Measurements from ENCODE around the gene RMI2.

RMI2 gene

GRCh38 chr16:11333702-11334101 is 11.6 kb upstream of the RMI2 start:
- TF ChIP-seq PPARA (CRISPR knock-in tag; IDR thresholded peaks at IDR 0.05; ENCODE audit: borderline replicate concordance) (no peak), ZNF70 (CRISPR knock-in tag; IDR thresholded peaks at IDR 0.05) (no peak), ZNF8 (CRISPR knock-in tag; IDR thresholded peaks at IDR 0.05) (no peak), TSHZ2 (CRISPR knock-in tag; IDR thresholded peaks at IDR 0.05) (no peak)
- no peak for ATAC-seq

GRCh38 chr16:11334831-11335404 is 10.3 kb upstream of the RMI2 start:
- no peak for ATAC-seq
- TF ChIP-seq ZFP30 (CRISPR knock-in tag; IDR thresholded peaks at IDR 0.05) (no peak), CSDC2 (CRISPR knock-in tag; IDR thresholded peaks at IDR 0.05) (no peak), POU6F1 (CRISPR knock-in tag; IDR thresholded peaks at IDR 0.05; ENCODE audit: borderline replicate concordance, low read depth) (no peak), ZNF70 (CRISPR knock-in tag; IDR thresholded peaks at IDR 0.05) (no peak), TCF4 (CRISPR knock-in tag; IDR thresholded peaks at IDR 0.05; ENCODE audit: borderline replicate concordance) (no peak), ZNF8 (CRISPR knock-in tag; IDR thresholded peaks at IDR 0.05) (no peak), ZFP3 (CRISPR knock-in tag; IDR thresholded peaks at IDR 0.05) (no peak), PPARA (CRISPR knock-in tag; IDR thresholded peaks at IDR 0.05; ENCODE audit: borderline replicate concordance) (no peak), PATZ1 (CRISPR knock-in tag; IDR thresholded peaks at IDR 0.05; ENCODE audit: borderline replicate concordance) (no peak), RARB (CRISPR knock-in tag; IDR thresholded peaks at IDR 0.05) (no peak), ZNF565 (CRISPR knock-in tag; conservative IDR thresholded peaks at IDR 0.05; ENCODE audit: low read depth) (no peak), SNAI2 (CRISPR knock-in tag; IDR thresholded peaks at IDR 0.05) (no peak), CSRNP3 (CRISPR knock-in tag; IDR thresholded peaks at IDR 0.05) (no peak), TSHZ2 (CRISPR knock-in tag; IDR thresholded peaks at IDR 0.05) (no peak), ARNTL (CRISPR knock-in tag; IDR thresholded peaks at IDR 0.05; ENCODE audit: borderline replicate concordance, low read depth) (no peak), ISL1 (CRISPR knock-in tag; IDR thresholded peaks at IDR 0.05) (no peak), OSR1 (CRISPR knock-in tag; IDR thresholded peaks at IDR 0.05) (no peak)

GRCh38 chr16:11339075-11339474 is 6.2 kb upstream of the RMI2 start:
- no peak for ATAC-seq
- TF ChIP-seq ESRRG (CRISPR knock-in tag; IDR thresholded peaks at IDR 0.05) (no peak), ARNTL (CRISPR knock-in tag; IDR thresholded peaks at IDR 0.05; ENCODE audit: borderline replicate concordance, low read depth) (no peak), ZFP30 (CRISPR knock-in tag; IDR thresholded peaks at IDR 0.05) (no peak), GLIS3 (CRISPR knock-in tag; IDR thresholded peaks at IDR 0.05) (no peak), PATZ1 (CRISPR knock-in tag; IDR thresholded peaks at IDR 0.05; ENCODE audit: borderline replicate concordance) (no peak), ZNF70 (CRISPR knock-in tag; IDR thresholded peaks at IDR 0.05) (no peak), TCF4 (CRISPR knock-in tag; IDR thresholded peaks at IDR 0.05; ENCODE audit: borderline replicate concordance) (no peak), BACH2 (CRISPR knock-in tag; IDR thresholded peaks at IDR 0.05; ENCODE audit: borderline replicate concordance) (no peak), ISL1 (CRISPR knock-in tag; IDR thresholded peaks at IDR 0.05) (no peak), ZNF8 (CRISPR knock-in tag; IDR thresholded peaks at IDR 0.05) (no peak), CREB5 (CRISPR knock-in tag; IDR thresholded peaks at IDR 0.05; ENCODE audit: low read depth) (no peak), ZNF565 (CRISPR knock-in tag; conservative IDR thresholded peaks at IDR 0.05; ENCODE audit: low read depth) (no peak), CSDC2 (CRISPR knock-in tag; IDR thresholded peaks at IDR 0.05) (no peak)

All from SK-N-SH treated with all-trans-retinoic acid at 6 μM for 48 hours (cell line).